ENCODE measurements around the gene ANP32B.

ANP32B gene

DNA sequence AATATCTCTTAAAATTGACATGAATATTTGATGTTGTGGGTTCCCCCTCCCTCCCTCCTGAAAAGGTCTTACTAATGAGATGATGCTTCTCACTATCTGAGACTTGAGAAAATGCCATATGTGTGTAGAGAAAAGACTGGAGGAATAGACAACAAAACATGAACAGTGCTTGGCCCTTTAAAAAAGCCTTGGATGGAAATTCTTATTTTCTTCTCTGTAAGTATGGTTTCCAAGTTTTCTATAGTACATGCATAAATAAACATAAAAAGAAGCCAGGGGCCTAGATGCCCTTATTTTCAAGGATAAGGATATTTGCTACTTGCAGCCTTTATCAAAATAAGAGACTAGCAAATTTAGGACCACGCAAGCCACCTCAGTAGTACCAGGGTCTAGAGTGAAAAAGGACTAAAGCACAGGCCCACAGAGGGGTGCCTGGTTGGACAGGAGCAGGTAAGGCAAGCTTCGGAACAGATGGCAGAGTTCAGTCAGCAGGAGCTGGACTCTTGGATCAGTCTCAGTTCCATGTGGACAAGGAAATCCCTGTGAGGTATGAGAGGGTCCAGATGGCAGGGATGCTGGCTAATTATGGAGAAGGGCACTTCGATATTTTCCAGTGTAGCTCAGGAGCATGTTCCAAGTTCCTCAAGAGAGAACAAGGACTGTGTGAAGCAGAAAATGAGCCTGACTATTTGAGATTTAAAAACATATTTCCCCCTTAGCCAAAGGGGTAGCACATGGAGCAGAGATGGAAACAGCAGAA is 4.6 kb upstream of the ANP32B start:
- TF ChIP-seq, protein P1, sequence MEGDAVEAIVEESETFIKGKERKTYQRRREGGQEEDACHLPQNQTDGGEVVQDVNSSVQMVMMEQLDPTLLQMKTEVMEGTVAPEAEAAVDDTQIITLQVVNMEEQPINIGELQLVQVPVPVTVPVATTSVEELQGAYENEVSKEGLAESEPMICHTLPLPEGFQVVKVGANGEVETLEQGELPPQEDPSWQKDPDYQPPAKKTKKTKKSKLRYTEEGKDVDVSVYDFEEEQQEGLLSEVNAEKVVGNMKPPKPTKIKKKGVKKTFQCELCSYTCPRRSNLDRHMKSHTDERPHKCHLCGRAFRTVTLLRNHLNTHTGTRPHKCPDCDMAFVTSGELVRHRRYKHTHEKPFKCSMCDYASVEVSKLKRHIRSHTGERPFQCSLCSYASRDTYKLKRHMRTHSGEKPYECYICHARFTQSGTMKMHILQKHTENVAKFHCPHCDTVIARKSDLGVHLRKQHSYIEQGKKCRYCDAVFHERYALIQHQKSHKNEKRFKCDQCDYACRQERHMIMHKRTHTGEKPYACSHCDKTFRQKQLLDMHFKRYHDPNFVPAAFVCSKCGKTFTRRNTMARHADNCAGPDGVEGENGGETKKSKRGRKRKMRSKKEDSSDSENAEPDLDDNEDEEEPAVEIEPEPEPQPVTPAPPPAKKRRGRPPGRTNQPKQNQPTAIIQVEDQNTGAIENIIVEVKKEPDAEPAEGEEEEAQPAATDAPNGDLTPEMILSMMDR (IDR thresholded peaks at IDR 0.05; ENCODE audit: control insufficient read depth, insufficient read depth, low read depth, low read length, missing control alignments): no peak
- no peak overlapping the region for H3K4me3 ChIP-seq (ENCODE audit: control insufficient read depth, low read depth, low read length)
- no peak for DNase-seq (ENCODE audit: low read depth)

DNA sequence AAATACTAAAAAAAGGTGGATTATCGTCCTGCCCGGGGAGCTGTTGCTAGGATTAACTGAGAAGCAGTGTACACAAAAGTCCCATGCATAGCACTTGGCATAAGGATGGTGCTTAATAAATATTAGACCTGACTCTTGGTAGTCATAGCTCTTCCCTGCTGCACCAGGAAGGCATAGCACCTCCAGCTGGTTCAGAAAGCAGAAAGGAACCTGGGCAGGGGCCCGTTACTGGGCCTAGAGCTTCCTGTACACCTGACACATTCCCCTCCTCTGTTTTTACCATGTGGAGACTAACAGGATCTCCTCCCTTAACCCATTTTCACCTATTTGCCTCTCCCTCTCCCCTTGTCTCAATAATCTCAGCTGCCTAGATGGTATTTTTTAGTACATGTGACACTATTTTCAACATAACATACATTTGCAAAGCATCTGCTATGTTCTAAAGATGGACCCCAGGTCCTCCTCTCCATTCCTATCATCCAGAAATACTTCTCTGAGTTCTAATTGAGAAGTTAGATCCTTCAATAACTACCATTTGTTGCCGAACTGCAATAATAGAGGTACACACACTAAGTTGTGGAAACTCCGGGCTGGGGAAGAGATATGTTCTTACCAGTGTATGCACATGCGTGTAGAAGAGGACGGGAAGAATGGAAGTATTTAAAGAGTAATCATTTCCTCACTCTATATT is 3.2 kb upstream of the ANP32B start:
- TF ChIP-seq, protein P1 (IDR thresholded peaks at IDR 0.05; ENCODE audit: control insufficient read depth, insufficient read depth, low read depth, low read length, missing control alignments): no peak
- DNase-seq (ENCODE audit: low read depth): no peak
- H3K4me3 ChIP-seq (ENCODE audit: control insufficient read depth, low read depth, low read length): no peak overlapping the region

DNA sequence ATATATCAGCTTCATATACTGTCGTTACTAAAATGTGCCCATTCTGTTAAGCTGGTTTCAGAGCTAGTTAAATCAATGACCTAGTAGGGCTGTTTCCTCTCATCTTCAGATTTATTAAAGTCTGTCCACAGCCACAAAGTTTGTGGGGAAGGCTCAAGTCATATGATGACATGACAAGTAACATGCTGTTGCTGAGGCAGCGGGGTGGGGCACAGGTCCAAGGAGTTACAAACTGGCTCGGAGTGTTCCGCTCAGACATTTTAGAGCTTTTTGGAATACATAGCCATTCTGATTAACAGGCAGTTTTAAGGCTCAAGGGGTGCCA is 2.7 kb upstream of the ANP32B start:
- no peak for DNase-seq (ENCODE audit: low read depth)
- TF ChIP-seq, protein P1 (IDR thresholded peaks at IDR 0.05; ENCODE audit: control insufficient read depth, insufficient read depth, low read depth, low read length, missing control alignments): no peak
- no peak overlapping the region for H3K4me3 ChIP-seq (ENCODE audit: control insufficient read depth, low read depth, low read length)

DNA sequence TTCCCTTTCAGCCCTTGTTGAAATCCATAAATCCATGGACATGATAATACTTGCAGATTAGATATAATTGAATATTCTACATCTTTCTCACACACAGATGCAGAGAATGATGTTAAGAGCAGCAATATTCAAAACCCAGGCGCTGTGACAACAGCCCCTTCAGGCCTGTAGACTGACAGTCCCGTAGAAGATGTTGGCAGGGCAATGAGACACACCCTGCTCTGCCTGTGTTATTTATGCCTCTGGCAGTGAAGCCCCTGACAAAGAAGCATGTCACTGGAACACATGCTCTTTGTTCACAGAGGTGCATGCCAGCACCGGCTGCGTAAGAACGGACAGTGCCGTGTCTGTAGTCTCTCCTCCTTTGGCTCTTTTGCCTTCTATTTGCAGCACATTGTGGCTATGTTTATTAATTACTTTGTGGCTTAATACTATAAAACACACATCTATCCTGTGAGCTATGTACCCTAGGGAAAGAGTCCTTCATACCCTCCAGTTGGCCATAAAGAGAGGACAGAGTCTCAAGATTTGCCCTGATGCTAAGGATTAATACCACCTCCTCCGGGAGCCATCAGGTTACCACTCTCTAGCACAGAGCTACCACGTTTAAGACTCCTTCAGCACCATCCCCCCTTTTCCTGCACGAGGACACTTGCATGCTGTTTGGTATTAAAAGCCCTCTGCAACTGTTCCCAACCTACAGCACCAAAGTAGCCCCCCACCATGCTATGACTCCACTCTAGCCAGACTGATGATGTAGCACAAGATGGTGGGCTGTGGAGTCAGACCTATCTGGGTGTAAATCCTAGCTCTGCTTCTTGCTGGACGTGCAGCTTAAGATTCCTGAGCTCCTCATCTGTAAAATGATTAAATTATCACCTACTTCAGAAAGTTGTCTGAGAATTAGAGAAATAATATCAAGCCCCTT is 2.0 kb upstream of the ANP32B start:
- H3K4me3 ChIP-seq (ENCODE audit: control insufficient read depth, low read depth, low read length): no peak overlapping the region
- TF ChIP-seq, protein P1 (IDR thresholded peaks at IDR 0.05; ENCODE audit: control insufficient read depth, insufficient read depth, low read depth, low read length, missing control alignments): no peak
- DNase-seq (ENCODE audit: low read depth): no peak

DNA sequence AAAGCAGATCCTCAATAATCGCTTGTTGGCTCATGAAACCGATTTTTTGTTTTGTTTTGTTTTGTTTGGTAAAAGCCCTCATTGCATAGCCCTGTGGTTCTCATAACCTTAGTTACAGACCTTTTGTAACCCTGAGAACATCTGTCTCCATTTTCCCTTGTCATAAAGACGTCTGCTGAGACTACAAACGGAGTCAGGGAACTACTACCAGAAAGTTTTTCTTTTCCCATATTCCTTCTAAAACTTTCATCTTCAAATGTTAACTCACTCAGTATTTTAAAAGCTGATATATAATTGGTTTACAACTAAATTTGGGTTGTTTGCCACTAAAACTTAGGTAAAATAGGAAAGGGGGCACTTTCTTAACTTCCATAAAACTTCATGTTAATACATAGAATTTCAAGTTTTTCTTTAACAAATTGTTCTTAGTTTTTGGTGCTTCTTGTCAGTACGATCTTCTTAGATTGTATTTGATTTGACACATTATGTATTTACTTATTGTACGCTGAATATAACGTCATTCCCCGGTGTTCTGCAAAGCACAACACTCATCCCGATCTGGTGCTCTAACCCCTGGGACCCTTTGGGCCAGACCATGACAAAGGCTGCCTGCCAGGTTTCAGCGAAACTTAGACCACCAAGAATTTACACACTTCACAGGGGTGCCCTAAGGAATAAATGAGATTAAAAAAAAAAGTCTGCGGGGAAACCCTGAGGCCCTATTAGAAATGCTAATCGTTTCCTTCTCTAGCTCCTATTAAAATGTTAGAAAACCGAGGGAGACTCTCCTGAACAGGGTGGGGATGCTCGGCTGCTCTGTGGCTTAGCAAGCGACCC is 1.1 kb upstream of the ANP32B start:
- no peak for DNase-seq (ENCODE audit: low read depth)
- peak overlapping the region; percentile 76 for H3K4me3 ChIP-seq (ENCODE audit: control insufficient read depth, low read depth, low read length)
- TF ChIP-seq, protein P1 (IDR thresholded peaks at IDR 0.05; ENCODE audit: control insufficient read depth, insufficient read depth, low read depth, low read length, missing control alignments): no peak

All from AG09309 (cell line).